Uterus (tissue), 2 donors: ENCODE data around the gene MYBPH.

Experiments
- CTCF ChIP-seq, 4 experiments: fragments of 200-600 bp in 2 of 4; fragments of 450-650 bp in 2 of 4; sonication (generic) in 2 of 4; IDR thresholded peaks; one replicate each; pipeline ENCODE4 v1.5.1; 2016 to 2019; ENCODE audit warnings: antibody characterized with exemption in 4 of 4, mild to moderate bottlenecking in 2 of 4, moderate library complexity in 1 of 4
- POLR2A ChIP-seq, 2 donors: fragments of 450-650 bp; IDR thresholded peaks; one replicate each; pipeline ENCODE4 v1.6.1; 2016; ENCODE audit warnings: antibody characterized with exemption in 2 of 2, mild to moderate bottlenecking in 1 of 2, moderate library complexity in 1 of 2

- TF ChIP-seq CTCF (IDR thresholded peaks at IDR 0.05) (no peak), POLR2A (IDR thresholded peaks at IDR 0.05) (no peak)
Measured at GRCh38 chr1:203149188-203149840, 26.3 kb downstream of the MYBPH start.
